Measurements from ENCODE around the gene MARVELD1. TPM values are rescaled to one million over a fixed set of nuclear protein-coding genes. Genes with fewer than 3 reads are reported as not detected.

MARVELD1 gene
- total RNA-seq, 2 experiments from 2014 or later = 2.3 to 2.9 TPM

GRCh38 chr10:97748116-97748515, 34.6 kb downstream of the MARVELD1 start:
- Mint-ChIP-seq H3K9me3 (no peaks in the 10 kb centered on the region), H3K4me1 (ENCODE audit: low read depth) (peaks cover 12% of the 10 kb centered on the region), H3K27ac (no peak overlapping the region), H3K36me3 (ENCODE audit: low read depth) (peaks cover 37% of the 10 kb centered on the region), H3K4me3 (no peak overlapping the region), H3K27me3 (no peaks in the 10 kb centered on the region)
- DNase-seq = no peak
- TF ChIP-seq, protein P1, sequence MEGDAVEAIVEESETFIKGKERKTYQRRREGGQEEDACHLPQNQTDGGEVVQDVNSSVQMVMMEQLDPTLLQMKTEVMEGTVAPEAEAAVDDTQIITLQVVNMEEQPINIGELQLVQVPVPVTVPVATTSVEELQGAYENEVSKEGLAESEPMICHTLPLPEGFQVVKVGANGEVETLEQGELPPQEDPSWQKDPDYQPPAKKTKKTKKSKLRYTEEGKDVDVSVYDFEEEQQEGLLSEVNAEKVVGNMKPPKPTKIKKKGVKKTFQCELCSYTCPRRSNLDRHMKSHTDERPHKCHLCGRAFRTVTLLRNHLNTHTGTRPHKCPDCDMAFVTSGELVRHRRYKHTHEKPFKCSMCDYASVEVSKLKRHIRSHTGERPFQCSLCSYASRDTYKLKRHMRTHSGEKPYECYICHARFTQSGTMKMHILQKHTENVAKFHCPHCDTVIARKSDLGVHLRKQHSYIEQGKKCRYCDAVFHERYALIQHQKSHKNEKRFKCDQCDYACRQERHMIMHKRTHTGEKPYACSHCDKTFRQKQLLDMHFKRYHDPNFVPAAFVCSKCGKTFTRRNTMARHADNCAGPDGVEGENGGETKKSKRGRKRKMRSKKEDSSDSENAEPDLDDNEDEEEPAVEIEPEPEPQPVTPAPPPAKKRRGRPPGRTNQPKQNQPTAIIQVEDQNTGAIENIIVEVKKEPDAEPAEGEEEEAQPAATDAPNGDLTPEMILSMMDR (IDR thresholded peaks at IDR 0.05) = no peak
- POLR2A ChIA-PET = no interaction called here
- intact Hi-C loops (cut with micrococcal nuclease) = no loop called here
- CTCF ChIA-PET = interaction anchor here (1.2 to 2.5 kb wide), 8 partner anchors 9 to 121 kb away, joined by 4 to 8 read pairs (median 6); partner anchors contain the start of gene ZFYVE27
- no peak for ATAC-seq

- intact Hi-C loops (cut with micrococcal nuclease) = no loop called here
- DNase-seq (no peak), ATAC-seq (no peak)
- H3K36me3 Mint-ChIP-seq (ENCODE audit: low read depth) = peaks cover 39% of the 10 kb centered on the region
- no peak overlapping the region for H3K27ac Mint-ChIP-seq
- TF ChIP-seq, protein P1 (IDR thresholded peaks at IDR 0.05) = no peak
- no peak overlapping the region for H3K4me3 Mint-ChIP-seq
- no peaks in the 10 kb centered on the region for H3K27me3 Mint-ChIP-seq
- POLR2A ChIA-PET = interaction anchor here (0.8 kb wide), 1 partner anchor 10 kb away, joined by 3 read pairs; no protein-coding TSS in a partner anchor
- CTCF ChIA-PET = interaction anchor here (1.6 to 2.4 kb wide), 2 partner anchors 44 to 51 kb away, joined by 5 to 7 read pairs; no protein-coding TSS in a partner anchor
- H3K9me3 Mint-ChIP-seq = no peaks in the 10 kb centered on the region
- no peaks in the 10 kb centered on the region for H3K4me1 Mint-ChIP-seq (ENCODE audit: low read depth)
Observed at GRCh38 chr10:97752956-97753355, 39.4 kb downstream of the MARVELD1 start.

DNA sequence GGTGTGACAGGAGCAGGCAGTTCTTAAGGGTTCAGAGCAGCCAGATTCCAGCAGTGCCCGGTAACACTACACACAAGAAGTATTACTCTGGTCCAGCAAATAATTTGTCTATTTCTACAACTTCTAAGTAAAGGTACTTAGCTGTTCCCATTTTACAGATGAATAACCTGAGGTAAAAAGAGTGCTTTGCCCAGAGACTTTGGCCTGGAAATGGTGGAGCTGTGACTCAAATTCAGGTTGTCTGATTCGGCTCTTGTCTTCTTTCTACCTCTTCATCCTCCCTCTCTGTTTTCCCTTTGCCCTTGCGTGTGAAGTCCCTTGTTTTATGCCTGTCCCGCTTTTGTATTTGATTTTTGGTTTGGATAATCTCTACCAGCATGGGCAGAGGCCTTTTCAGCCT, 41.2 kb downstream of the MARVELD1 start:
- no peaks in the 10 kb centered on the region for H3K27me3 Mint-ChIP-seq
- H3K36me3 Mint-ChIP-seq (ENCODE audit: low read depth) = peaks cover 35% of the 10 kb centered on the region
- TF ChIP-seq, protein P1 (IDR thresholded peaks at IDR 0.05) = no peak
- no peaks in the 10 kb centered on the region for H3K9me3 Mint-ChIP-seq
- ChIA-PET CTCF (interaction anchor here (1.0 to 2.4 kb wide), 4 partner anchors 10 to 114 kb away, joined by 3 to 8 read pairs (median 4); no protein-coding TSS in a partner anchor), POLR2A (interaction anchor here (1.1 to 1.2 kb wide), 2 partner anchors 11 to 66 kb away, joined by 3 to 5 read pairs; no protein-coding TSS in a partner anchor)
- ATAC-seq (no peak), DNase-seq (no peak)
- H3K27ac Mint-ChIP-seq = no peak overlapping the region
- H3K4me3 Mint-ChIP-seq = no peak overlapping the region
- no peaks in the 10 kb centered on the region for H3K4me1 Mint-ChIP-seq (ENCODE audit: low read depth)
- intact Hi-C loops (cut with micrococcal nuclease) = no loop called here

DNA sequence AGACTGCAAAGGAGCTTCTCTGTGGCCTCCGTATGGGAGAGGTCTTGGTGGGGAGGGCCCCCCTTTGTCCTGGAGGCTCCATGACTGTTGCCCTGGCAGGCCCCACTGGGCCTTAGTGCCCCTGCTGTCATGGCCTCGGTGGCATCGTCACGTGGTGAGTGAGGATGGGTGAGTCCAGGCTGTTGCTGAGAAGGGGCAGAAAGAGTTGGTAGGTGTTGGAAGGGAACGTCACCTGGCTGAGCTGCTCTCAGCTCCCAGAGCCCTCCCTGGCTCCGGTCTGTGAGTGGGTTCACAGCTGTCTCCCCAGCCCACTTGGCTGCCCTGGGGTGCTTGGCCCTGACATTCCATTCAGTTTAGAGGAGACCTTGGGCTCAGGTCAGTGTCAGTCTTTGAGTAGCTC, 42.2 kb downstream of the MARVELD1 start:
- ATAC-seq (no peak), DNase-seq (no peak)
- Mint-ChIP-seq H3K4me1 (ENCODE audit: low read depth) (no peaks in the 10 kb centered on the region), H3K27ac (no peak overlapping the region), H3K9me3 (no peaks in the 10 kb centered on the region), H3K36me3 (ENCODE audit: low read depth) (peaks cover 40% of the 10 kb centered on the region), H3K4me3 (no peak overlapping the region), H3K27me3 (no peaks in the 10 kb centered on the region)
- TF ChIP-seq, protein P1 (IDR thresholded peaks at IDR 0.05) = no peak
- intact Hi-C loops (cut with micrococcal nuclease) = no loop called here
- ChIA-PET POLR2A (interaction anchor here (1.2 kb wide), 1 partner anchor 12 kb away, joined by 5 read pairs; no protein-coding TSS in a partner anchor), CTCF (interaction anchor here (1.0 to 2.4 kb wide), 2 partner anchors 54 to 113 kb away, joined by 3 to 8 read pairs; no protein-coding TSS in a partner anchor)

DNA sequence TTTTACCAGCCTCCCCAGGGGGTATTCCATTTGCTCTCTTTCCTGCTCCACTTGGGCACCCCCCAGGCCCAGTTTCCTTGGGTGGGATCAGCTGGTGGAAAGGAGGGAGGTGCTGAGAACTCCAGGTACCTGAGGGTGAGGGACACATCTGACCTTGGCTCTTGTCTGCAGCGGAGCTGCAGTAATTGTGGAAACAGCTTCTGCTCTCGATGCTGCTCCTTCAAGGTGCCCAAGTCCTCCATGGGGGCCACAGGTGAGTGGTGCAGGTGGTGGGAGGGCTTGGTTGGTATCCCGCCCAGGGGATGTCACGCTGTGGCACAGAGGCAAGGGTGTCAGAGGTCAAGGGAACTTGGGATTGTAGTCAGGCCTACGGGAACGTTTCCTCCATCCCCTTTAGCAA, 43.9 kb downstream of the MARVELD1 start:
- Mint-ChIP-seq H3K27ac (no peak overlapping the region), H3K27me3 (no peaks in the 10 kb centered on the region), H3K36me3 (ENCODE audit: low read depth) (peaks cover 39% of the 10 kb centered on the region), H3K4me3 (no peak overlapping the region), H3K9me3 (no peaks in the 10 kb centered on the region), H3K4me1 (ENCODE audit: low read depth) (no peaks in the 10 kb centered on the region)
- ATAC-seq = no peak
- ChIA-PET CTCF (interaction anchor here (1.9 to 2.1 kb wide), 2 partner anchors 9 to 13 kb away, joined by 6 to 7 read pairs; no protein-coding TSS in a partner anchor), POLR2A (interaction anchor here (0.6 kb wide), 1 partner anchor 9 kb away, joined by 3 read pairs; no protein-coding TSS in a partner anchor)
- intact Hi-C loops (cut with micrococcal nuclease) = no loop called here
- no peak for DNase-seq
- TF ChIP-seq, protein P1 (IDR thresholded peaks at IDR 0.05) = no peak
